Stomach (tissue), 4 donors: ENCODE data around the gene PFN2.

Experiments used
- EP300 ChIP-seq: sonication (generic); formaldehyde crosslinking; IDR thresholded peaks from one replicate; pipeline ENCODE4 v1.6.1; 2017; ENCODE audit warnings: antibody characterized with exemption
- POLR2A ChIP-seq, 4 donors: fragments of 450-650 bp; IDR thresholded peaks; one replicate each; pipeline ENCODE4 v1.6.1; 2016; ENCODE audit warnings: antibody characterized with exemption in 4 of 4, control low read depth in 2 of 4, mild to moderate bottlenecking in 1 of 4, moderate library complexity in 1 of 4
- POLR2AphosphoS5 ChIP-seq, 3 donors: sonication (generic); formaldehyde crosslinking; IDR thresholded peaks; one replicate each; pipeline ENCODE4 v1.6.1; 2016; ENCODE audit warnings: antibody characterized with exemption in 3 of 3
- TF ChIP-seq, protein P1 (sequence below), 7 experiments: fragments of 450-650 bp in 4 of 7; fragments of 200-600 bp in 3 of 7; sonication (generic) in 3 of 7; IDR thresholded peaks; one replicate each; pipeline ENCODE4 v1.5.1; 2016 to 2019; ENCODE audit warnings: antibody characterized with exemption in 7 of 7, control low read depth in 2 of 7, mild to moderate bottlenecking in 1 of 7

DNA sequence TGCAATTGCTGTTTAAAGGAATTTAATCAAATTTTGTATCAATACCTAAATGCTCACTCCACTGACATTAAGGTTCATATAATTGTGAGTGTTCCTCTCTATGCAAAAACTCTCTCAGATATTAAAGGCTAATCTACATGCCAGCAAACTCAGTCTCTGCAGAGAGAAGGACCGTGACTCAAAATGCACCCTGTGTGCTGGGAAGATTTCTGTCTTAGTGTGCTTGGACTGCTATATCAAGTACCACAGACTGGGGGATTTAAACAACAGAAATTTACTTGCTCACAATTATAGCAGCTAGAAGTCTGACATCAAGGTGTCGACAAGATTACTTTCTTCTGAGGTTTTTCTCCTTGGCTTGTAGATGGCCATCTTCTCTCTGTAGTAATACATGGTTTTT lies 18.6 kb upstream of the PFN2 start:
- TF ChIP-seq, protein P1, sequence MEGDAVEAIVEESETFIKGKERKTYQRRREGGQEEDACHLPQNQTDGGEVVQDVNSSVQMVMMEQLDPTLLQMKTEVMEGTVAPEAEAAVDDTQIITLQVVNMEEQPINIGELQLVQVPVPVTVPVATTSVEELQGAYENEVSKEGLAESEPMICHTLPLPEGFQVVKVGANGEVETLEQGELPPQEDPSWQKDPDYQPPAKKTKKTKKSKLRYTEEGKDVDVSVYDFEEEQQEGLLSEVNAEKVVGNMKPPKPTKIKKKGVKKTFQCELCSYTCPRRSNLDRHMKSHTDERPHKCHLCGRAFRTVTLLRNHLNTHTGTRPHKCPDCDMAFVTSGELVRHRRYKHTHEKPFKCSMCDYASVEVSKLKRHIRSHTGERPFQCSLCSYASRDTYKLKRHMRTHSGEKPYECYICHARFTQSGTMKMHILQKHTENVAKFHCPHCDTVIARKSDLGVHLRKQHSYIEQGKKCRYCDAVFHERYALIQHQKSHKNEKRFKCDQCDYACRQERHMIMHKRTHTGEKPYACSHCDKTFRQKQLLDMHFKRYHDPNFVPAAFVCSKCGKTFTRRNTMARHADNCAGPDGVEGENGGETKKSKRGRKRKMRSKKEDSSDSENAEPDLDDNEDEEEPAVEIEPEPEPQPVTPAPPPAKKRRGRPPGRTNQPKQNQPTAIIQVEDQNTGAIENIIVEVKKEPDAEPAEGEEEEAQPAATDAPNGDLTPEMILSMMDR (IDR thresholded peaks at IDR 0.05): no peak
- TF ChIP-seq POLR2AphosphoS5 (IDR thresholded peaks at IDR 0.05) (no peak), POLR2A (IDR thresholded peaks at IDR 0.05) (no peak), EP300 (no peak)
